Loucy (cell line): ENCODE data around the gene NFKB1.

Source experiments
- H2AFZ ChIP-seq: fragments of 200-600 bp; sonication (generic); 2 replicates; pipeline ENCODE4 v1.6.0; 2016; ENCODE audit warnings: antibody characterized with exemption, mild to moderate bottlenecking, low read length, moderate library complexity
- H3F3A ChIP-seq: fragments of 200-600 bp; 2 replicates; pipeline ENCODE4 v1.6.0; 2016; ENCODE audit warnings: antibody characterized with exemption, low read depth, mild to moderate bottlenecking
- H3K27me3 ChIP-seq: fragments of 200-600 bp; sonication (generic); 2 replicates; pipeline ENCODE4 v1.6.1; 2014; ENCODE audit warnings: low read length, mild to moderate bottlenecking; ENCODE audit not compliant: insufficient read depth, poor library complexity, severe bottlenecking
- H3K36me3 ChIP-seq: fragments of 200-600 bp; sonication (generic); 2 replicates; pipeline ENCODE4 v1.6.1; 2016; ENCODE audit warnings: low read length; ENCODE audit not compliant: insufficient read depth
- H3K4me1 ChIP-seq: fragments of 200-600 bp; sonication (generic); 2 replicates; pipeline ENCODE4 v1.5.1; 2014; ENCODE audit warnings: low read length, mild to moderate bottlenecking; ENCODE audit not compliant: insufficient read depth, poor library complexity, severe bottlenecking
- H3K4me2 ChIP-seq: fragments of 200-600 bp; sonication (generic); 2 replicates; pipeline ENCODE4 v1.6.0; 2014; ENCODE audit warnings: antibody characterized with exemption, low read length, low read depth, mild to moderate bottlenecking; ENCODE audit not compliant: poor library complexity, severe bottlenecking
- H3K4me3 ChIP-seq: fragments of 200-600 bp; sonication (generic); 2 replicates; pipeline ENCODE4 v1.5.1; 2014; ENCODE audit warnings: low read length, mild to moderate bottlenecking, mixed read lengths; ENCODE audit not compliant: poor library complexity, severe bottlenecking
- H3K79me2 ChIP-seq: fragments of 200-600 bp; sonication (generic); 2 replicates; pipeline ENCODE4 v1.6.1; 2014; ENCODE audit warnings: low read length; ENCODE audit not compliant: insufficient read depth
- H3K9ac ChIP-seq: fragments of 200-600 bp; sonication (generic); 2 replicates; pipeline ENCODE4 v1.6.0; 2014; ENCODE audit warnings: mild to moderate bottlenecking, low read depth, low read length, moderate library complexity; ENCODE audit not compliant: poor library complexity, severe bottlenecking
- H3K9me2 ChIP-seq: fragments of 200-600 bp; sonication (generic); replicated peaks from 2 replicates; pipeline ENCODE4 v1.6.1; 2016; ENCODE audit warnings: low read depth, low read length, mixed read lengths
- H3K9me3 ChIP-seq: fragments of 200-600 bp; sonication (generic); 2 replicates; pipeline ENCODE4 v1.6.1; 2014; ENCODE audit warnings: mild to moderate bottlenecking, antibody characterized with exemption, low read length, low read depth; ENCODE audit not compliant: insufficient read depth
- H4K20me1 ChIP-seq: fragments of 200-600 bp; sonication (generic); 2 replicates; pipeline ENCODE4 v1.6.0; 2014; ENCODE audit warnings: antibody characterized with exemption, low read length, mild to moderate bottlenecking; ENCODE audit not compliant: insufficient read depth, poor library complexity, severe bottlenecking
- CTCF ChIP-seq: fragments of 200-600 bp; sonication (generic); conservative IDR thresholded peaks from 2 replicates; pipeline ENCODE4 v1.5.1; 2014; ENCODE audit warnings: mild to moderate bottlenecking, antibody characterized with exemption, low read length
- EZH2phosphoT487 ChIP-seq: fragments of 200-600 bp; IDR thresholded peaks from 2 replicates; pipeline ENCODE4 v1.6.1; 2018; ENCODE audit warnings: antibody characterized with exemption, mild to moderate bottlenecking, moderate library complexity, borderline replicate concordance

Gene NFKB1

GRCh38 chr4:102641793-102642192, 140.6 kb downstream of the NFKB1 start:
- Histone ChIP-seq H3K9me3 (no peaks in the 10 kb centered on the region), H2AFZ (no peak overlapping the region), H3K9ac (no peak overlapping the region), H3K4me3 (no peak overlapping the region), H3K27me3 (no peaks in the 10 kb centered on the region), H3K36me3 (no peaks in the 10 kb centered on the region; the same call in none of the 2 replicates), H3K79me2 (no peaks in the 10 kb centered on the region), H4K20me1 (no peaks in the 10 kb centered on the region), H3F3A (no peaks in the 10 kb centered on the region), H3K4me2 (no peak overlapping the region), H3K4me1 (peaks cover 17% of the 10 kb centered on the region), H3K9me2 (no peaks in the 10 kb centered on the region)
- TF ChIP-seq EZH2phosphoT487: no peak
- no peak for TF ChIP-seq CTCF

- Histone ChIP-seq H3K4me3 (no peak overlapping the region), H3K9me2 (no peaks in the 10 kb centered on the region), H3K79me2 (no peaks in the 10 kb centered on the region), H3K4me2 (no peak overlapping the region), H2AFZ (no peak overlapping the region), H3K27me3 (no peaks in the 10 kb centered on the region), H3K4me1 (peaks cover 17% of the 10 kb centered on the region), H3K36me3 (no peaks in the 10 kb centered on the region; the same call in none of the 2 replicates), H3K9me3 (no peaks in the 10 kb centered on the region), H3K9ac (no peak overlapping the region), H4K20me1 (no peaks in the 10 kb centered on the region), H3F3A (0 out of 2 replicates have a peak, but pooled peaks cover 5% of the 10 kb centered on the region)
- TF ChIP-seq CTCF (no peak), EZH2phosphoT487 (no peak)
These were observed 141.6 kb downstream of the NFKB1 start for GRCh38 chr4:102642631-102643298.

GRCh38 chr4:102647117-102647516, 146.0 kb downstream of the NFKB1 start:
- no peaks in the 10 kb centered on the region for H4K20me1 ChIP-seq
- H3K36me3 ChIP-seq: peaks cover 23% of the 10 kb centered on the region
- 0 out of 2 replicates have a peak, but pooled peaks cover 5% of the 10 kb centered on the region for H3F3A ChIP-seq
- H3K4me3 ChIP-seq: no peak overlapping the region
- H3K79me2 ChIP-seq: no peaks in the 10 kb centered on the region
- H2AFZ ChIP-seq: no peak overlapping the region
- no peaks in the 10 kb centered on the region for H3K27me3 ChIP-seq
- no peak overlapping the region for H3K9ac ChIP-seq
- no peaks in the 10 kb centered on the region for H3K4me1 ChIP-seq
- peaks cover 6% of the 10 kb centered on the region; the same call in 1 of the 2 replicates for H3K9me3 ChIP-seq
- TF ChIP-seq EZH2phosphoT487: no peak
- no peak for TF ChIP-seq CTCF
- H3K9me2 ChIP-seq: no peaks in the 10 kb centered on the region
- H3K4me2 ChIP-seq: no peak overlapping the region
